NCI-H524 treated with DMSO at 0.1 percent for 48 hours (cell line): ENCODE results near the gene TSC22D2.

ENCODE experiments used
- DNase-seq: peaks from one replicate; lab custom pipeline; 2025; lab: John Stamatoyannopoulos, UW

Gene TSC22D2

DNA sequence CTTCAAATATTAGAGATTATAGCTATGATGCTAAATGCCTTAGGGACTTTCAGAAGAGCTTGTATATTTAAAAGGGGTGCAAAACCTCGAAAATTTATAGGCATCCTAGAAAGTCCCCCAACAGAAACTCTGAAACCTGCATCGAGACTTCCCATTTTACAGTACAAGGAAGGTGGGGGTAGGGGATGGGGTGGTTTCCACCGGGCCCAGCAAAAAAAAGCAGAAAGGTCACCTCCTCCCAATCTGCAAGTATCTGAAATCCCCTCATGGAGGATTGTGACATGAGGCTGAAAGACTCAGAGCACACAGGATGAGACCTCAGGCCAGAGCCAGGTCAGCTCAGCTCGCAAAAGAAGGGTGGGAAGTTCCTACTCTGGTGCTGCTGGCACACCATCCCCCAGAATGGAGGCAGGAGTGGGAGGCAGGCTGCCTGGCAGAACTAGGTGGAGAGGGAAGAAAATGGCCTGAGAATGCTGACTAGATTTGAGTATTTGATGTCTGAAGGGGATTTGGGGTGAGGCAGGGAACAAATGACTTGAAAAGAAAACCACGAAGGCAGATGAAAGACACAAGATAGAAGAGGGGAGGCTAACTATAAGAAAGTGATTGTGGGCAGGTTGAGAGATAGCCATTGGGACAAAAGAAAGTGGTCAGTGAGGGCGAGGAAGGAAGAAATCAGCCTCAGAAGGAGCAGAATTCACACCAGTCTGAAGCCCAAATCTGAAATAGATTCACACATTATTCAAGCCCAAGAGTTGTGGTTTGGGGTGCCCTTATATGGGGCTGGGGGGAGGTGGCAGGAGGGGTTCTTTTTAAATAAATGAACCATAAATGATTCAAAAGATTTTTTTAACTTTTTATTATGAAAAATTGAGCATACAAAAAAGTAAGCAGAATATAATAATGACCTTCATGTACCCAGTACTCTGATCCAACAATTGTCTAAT is 22.5 kb upstream of the TSC22D2 start:
- DNase-seq = no peak

DNA sequence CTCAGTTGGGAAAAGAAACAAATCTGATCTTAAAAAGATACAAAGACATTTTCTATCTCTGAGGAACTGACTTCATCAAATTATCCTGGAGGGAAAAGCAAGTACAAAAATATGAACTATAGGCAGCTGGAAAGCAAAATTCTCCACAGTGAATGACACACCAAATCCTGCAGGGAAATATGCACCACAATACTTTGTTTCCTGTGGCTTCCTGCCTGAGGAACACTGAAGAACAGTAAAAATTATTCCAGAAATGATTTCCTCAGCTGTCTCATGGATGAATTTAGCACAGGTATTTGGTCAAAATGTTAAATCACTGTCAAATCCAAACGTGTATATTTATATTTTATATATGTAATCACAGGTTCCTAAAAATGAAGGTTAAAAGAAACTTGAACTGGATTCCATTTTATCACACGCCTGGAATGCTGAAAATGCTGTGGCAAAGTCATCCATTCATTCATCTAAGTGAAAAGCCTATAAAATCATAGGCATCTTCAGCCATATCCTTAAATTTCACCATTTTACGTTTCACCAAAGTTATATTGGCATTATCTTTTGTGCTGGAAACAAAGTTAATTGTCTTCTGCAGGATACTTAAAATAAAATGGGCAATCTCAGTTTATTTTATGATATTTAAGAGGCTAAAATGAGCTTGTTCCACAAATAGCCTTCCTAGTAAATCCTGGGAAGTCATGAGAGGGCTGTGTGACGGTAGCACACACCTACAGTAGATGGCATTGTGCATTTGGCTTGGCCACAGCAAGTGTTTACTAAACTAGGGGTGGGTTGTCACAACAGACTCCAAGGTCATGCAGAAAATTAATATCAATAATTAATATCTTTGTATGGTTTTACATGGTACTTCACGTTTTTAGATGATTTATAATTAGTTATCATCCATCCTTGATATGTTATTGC is 19.3 kb upstream of the TSC22D2 start:
- no peak for DNase-seq

DNA sequence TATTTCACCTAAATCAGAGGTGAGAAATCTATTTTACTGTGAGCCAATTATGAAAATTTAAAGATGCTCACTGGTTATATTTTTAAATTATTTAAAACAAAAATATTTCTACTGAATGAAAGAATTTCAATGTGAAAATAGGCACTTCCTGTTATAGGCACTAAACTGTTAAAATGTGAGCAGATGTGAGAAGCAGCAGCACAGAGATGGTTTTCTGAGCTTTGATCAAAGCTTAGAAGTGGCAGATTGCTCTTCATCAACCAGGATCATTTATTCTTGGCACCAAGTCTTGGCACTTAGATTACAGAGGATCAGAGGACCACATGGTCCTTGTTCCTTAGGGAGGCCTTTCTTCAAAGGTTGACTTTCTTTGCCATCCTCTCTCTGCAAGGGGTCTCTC is 18.0 kb upstream of the TSC22D2 start:
- no peak for DNase-seq

GRCh38 chr3:150391161-150391560 is 16.9 kb upstream of the TSC22D2 start:
- DNase-seq = no peak

DNA sequence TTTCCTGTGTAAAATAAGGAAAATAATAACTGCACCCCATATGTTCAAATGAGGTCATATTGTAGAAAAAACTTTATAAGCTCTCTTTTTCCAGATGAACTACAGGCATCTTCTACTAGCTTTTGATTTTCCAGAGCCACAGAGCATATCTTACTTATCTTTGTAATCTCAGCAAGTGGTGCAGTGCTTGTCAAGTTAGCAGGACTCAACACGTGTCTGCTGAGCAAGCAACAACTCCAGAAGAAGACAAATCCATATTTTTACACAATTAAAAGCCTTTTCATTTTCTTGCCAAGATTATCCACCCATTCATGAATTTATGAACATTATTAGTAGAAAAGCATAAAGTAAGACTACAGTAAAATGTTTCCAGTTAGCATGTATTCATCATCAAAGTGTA is 14.4 kb upstream of the TSC22D2 start:
- DNase-seq = no peak

GRCh38 chr3:150394606-150395005 is 13.5 kb upstream of the TSC22D2 start:
- DNase-seq = no peak

DNA sequence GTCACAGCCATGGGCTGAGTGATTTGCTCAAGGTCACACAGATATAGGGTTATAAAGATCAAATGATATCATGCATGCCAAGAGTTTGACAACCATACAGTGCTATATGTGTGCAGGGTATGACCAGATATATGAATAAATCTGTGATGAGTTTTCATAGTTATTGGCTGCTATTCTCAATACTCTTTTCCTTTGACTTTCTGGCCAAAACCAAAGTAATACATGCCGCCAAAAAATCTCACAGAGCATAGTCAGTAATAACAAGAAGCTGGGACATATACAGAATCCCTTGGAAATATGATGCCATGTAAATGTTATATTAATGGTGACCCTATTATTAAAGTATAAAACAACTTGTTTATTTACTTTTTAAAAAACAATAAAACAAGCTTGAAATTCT is 11.6 kb upstream of the TSC22D2 start:
- no peak for DNase-seq

GRCh38 chr3:150396956-150397550 is 11.0 kb upstream of the TSC22D2 start:
- no peak for DNase-seq

DNA sequence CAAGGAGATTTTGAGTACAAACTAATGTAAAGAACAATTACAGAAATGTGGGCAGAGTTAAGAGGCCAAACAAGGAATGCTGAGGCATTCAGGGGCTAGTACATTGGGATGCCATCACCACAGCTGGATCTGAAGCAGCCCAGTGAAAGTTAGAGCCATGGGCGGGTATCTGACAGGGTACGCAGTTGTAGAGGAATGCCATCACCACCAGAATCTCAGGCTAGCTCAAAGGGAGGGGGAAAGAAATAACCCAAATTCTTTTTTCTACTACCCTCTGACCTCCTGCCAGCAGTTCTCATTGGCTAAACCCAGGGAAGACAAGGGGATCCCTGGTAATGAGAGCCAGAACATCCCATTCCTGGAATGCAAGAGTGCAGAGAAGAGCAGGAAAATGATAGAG is 9.0 kb upstream of the TSC22D2 start:
- no peak for DNase-seq

GRCh38 chr3:150401285-150401684 is 6.8 kb upstream of the TSC22D2 start:
- DNase-seq = no peak

- DNase-seq = no peak
Observed at GRCh38 chr3:150402217-150402616, 5.9 kb upstream of the TSC22D2 start.

- no peak for DNase-seq
Observed at GRCh38 chr3:150404023-150404422, 4.1 kb upstream of the TSC22D2 start.

DNA sequence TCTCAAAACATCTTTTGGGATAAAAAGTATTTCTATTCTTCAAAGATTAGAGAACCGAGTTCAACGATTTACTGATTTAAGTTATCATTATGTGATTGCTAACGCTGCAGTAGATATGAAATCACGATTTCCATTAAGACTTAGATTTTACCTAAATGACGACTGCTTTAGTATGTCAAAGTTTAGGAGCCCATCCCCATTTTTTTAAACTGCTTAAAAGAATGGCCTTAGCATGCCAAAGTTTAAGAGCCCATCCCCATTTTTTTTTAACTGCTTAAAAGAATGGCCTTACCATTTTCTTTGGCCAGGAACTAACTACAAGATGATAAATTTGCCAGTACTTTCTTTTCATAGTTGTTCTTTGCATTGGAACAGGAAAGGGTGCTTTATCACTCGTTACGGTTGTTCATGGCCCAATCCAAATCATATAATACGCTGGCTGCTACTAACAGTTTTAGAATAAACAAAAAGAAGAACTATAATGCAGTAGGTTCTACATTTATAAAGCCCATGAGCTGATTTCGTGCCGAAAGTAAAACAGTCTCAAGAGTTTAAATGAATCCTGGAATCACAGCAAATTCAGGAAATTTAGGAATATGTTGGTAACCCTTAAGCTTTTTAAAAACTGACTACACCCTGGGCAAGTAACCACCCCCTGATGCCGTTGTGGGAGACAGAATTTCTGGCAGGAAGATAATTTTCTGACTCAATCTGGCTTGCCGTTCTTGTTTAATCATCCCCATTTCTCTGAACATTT is 869 bp upstream of the TSC22D2 start:
- DNase-seq = no peak

DNA sequence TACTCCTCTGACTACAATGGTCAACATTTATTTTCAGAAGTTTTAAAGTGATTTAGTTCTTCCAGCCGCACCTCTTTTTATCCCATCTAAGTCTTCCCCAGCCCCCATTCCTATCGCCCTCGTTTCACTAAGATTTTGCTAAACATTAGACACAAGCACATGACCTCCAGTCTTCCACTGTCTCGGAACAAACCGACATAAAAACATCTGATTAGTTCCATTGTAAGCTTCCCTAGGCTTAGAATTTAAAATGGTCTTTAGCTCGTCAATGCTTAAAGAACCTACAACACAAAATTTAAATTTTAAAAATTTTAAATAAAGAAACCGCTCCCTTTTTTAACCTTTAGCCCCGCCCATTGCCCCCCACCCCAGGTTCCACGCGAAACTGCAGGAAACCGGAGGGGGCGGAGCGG is 284 bp upstream of the TSC22D2 start:
- peak; percentile 76 for DNase-seq

GRCh38 chr3:150409125-150409511 is 1.0 kb downstream of the TSC22D2 start:
- DNase-seq = no peak

DNA sequence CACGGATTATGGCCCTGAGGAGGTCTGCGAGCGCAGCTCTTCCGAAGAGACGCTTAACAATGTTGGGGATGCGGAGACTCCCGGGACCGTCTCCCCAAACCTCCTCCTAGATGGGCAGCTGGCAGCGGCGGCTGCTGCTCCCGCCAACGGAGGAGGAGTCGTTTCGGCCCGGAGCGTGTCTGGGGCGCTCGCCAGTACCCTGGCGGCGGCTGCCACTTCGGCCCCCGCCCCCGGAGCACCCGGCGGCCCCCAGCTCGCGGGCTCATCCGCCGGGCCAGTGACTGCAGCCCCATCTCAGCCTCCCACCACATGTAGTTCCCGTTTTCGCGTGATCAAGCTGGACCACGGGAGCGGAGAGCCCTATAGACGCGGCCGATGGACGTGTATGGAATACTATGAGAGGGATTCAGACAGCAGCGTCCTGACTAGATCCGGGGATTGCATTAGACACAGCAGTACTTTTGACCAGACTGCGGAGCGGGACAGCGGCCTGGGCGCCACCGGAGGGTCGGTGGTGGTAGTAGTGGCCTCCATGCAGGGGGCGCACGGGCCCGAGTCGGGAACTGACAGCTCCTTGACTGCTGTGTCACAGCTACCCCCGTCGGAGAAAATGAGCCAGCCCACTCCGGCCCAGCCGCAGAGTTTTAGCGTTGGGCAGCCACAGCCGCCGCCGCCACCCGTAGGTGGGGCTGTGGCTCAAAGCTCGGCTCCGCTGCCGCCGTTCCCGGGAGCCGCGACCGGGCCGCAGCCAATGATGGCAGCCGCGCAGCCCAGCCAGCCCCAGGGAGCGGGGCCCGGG is 1.6 kb downstream of the TSC22D2 start:
- no peak for DNase-seq

DNA sequence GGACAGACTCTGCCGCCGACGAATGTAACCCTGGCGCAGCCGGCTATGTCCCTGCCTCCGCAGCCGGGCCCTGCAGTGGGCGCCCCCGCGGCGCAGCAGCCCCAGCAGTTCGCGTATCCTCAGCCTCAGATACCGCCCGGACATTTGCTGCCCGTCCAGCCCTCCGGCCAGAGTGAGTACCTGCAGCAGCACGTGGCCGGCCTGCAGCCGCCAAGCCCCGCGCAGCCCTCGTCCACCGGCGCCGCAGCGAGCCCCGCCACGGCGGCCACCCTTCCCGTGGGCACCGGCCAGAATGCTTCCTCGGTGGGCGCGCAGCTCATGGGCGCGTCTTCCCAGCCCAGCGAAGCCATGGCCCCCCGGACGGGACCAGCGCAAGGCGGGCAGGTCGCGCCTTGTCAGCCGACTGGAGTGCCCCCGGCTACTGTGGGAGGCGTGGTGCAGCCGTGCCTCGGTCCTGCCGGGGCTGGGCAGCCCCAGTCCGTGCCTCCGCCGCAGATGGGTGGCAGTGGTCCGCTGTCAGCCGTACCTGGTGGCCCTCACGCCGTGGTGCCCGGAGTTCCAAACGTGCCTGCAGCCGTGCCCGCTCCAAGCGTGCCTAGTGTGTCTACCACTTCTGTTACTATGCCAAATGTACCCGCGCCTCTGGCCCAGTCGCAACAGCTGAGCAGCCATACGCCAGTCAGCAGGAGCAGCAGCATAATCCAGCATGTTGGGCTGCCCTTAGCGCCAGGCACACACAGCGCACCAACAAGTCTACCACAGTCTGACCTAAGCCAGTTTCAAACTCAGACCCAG is 2.4 kb downstream of the TSC22D2 start:
- DNase-seq = peak; percentile 32

DNA sequence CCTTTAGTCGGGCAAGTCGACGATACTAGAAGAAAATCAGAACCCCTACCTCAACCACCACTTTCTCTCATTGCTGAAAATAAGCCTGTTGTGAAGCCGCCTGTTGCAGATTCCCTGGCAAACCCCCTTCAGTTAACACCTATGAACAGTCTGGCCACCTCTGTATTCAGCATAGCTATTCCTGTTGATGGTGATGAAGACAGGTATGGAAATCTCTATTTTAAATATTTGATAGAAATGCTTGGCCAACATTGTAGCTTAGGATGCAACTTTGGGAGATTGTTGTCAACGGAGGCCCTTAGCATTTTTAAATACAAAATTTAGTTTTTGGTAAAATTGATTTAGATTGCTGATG is 3.0 kb downstream of the TSC22D2 start:
- no peak for DNase-seq

GRCh38 chr3:150411546-150411945 is 3.4 kb downstream of the TSC22D2 start:
- DNase-seq = no peak

DNA sequence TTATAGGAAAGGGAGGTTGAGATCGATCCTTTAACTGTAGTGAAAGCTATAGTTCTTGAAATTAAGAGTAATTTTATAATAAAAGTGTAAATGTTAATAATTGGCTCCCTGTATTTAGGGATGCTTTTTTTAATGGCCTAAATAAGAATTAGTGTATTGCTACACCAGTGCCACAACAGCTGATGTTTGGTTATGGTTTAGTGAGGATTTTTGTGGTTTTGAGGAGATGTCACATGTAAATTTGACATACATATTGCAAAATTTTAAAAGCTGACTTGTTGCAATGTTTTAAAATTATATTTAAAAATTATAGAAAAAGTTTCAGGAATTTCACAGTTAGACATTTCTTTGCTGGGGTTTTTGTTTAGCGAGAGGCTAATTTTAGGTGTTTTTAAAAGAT is 3.9 kb downstream of the TSC22D2 start:
- no peak for DNase-seq
